Measurements from ENCODE around the gene GPC3.

- no peak for TF ChIP-seq BHLHE40 (IDR thresholded peaks at IDR 0.05; ENCODE audit: borderline replicate concordance)
- TF ChIP-seq ARNT (IDR thresholded peaks at IDR 0.05) = no peak
- no peak for TF ChIP-seq LEF1 (IDR thresholded peaks at IDR 0.05; ENCODE audit: borderline replicate concordance)
- TF ChIP-seq PKNOX1 (IDR thresholded peaks at IDR 0.05) = no peak
- no peak for TF ChIP-seq CTBP1 (IDR thresholded peaks at IDR 0.05; ENCODE audit: borderline replicate concordance)
- TF ChIP-seq SP1 (IDR thresholded peaks at IDR 0.05) = no peak
- no peak for TF ChIP-seq L3MBTL2 (conservative IDR thresholded peaks at IDR 0.05)
These were observed 462.3 kb downstream of the GPC3 start for GRCh38 chrX:133523081-133523487.

Data from HEK293T (cell line).